ENCODE measurements around the gene SEC62.

SEC62 gene, protein sequence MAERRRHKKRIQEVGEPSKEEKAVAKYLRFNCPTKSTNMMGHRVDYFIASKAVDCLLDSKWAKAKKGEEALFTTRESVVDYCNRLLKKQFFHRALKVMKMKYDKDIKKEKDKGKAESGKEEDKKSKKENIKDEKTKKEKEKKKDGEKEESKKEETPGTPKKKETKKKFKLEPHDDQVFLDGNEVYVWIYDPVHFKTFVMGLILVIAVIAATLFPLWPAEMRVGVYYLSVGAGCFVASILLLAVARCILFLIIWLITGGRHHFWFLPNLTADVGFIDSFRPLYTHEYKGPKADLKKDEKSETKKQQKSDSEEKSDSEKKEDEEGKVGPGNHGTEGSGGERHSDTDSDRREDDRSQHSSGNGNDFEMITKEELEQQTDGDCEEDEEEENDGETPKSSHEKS

DNA sequence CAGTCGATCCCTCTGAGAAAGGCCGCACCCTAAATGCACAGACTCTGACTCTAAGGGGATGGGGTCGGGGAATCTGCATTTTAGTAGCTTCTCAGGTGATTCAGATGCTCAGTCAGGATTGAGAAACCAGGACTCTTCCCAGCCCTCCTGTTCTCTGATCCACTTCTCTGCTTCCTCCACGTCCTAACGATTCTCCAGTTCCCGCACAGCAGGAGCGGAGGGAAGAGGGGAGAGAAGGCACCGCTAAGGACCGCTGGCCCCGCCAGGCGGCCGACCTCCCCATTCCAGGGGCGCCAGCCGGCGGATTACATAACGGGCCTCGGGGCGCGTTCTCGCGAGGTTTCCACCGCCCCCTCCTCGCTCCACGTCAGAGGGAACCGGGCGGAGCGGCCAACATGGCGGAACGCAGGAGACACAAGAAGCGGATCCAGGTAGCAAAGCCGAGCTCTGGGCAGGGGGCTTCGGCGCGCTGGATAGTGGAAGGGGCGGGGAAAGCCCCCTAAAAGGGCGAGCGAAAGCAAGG, at the start of gene SEC62:
TSS of gene SEC62 (plus strand) at position 380 of the 523 bp plus-strand sequence. CDS start at position 396, 16 bp downstream.
- H3K4me3 ChIP-seq (ENCODE audit: low read depth, low read length), result peak within 1 kb of the TSS; percentile 86
- DNase-seq (ENCODE audit: low read depth), result peak; percentile 94
- TF ChIP-seq, protein P1, sequence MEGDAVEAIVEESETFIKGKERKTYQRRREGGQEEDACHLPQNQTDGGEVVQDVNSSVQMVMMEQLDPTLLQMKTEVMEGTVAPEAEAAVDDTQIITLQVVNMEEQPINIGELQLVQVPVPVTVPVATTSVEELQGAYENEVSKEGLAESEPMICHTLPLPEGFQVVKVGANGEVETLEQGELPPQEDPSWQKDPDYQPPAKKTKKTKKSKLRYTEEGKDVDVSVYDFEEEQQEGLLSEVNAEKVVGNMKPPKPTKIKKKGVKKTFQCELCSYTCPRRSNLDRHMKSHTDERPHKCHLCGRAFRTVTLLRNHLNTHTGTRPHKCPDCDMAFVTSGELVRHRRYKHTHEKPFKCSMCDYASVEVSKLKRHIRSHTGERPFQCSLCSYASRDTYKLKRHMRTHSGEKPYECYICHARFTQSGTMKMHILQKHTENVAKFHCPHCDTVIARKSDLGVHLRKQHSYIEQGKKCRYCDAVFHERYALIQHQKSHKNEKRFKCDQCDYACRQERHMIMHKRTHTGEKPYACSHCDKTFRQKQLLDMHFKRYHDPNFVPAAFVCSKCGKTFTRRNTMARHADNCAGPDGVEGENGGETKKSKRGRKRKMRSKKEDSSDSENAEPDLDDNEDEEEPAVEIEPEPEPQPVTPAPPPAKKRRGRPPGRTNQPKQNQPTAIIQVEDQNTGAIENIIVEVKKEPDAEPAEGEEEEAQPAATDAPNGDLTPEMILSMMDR (conservative IDR thresholded peaks at IDR 0.05; ENCODE audit: low read depth, low read length), result peak; percentile 51

- peak; percentile 47 for DNase-seq (ENCODE audit: low read depth)
- H3K4me3 ChIP-seq (ENCODE audit: low read depth, low read length), result no peak overlapping the region
- TF ChIP-seq, protein P1 (conservative IDR thresholded peaks at IDR 0.05; ENCODE audit: low read depth, low read length), result no peak
These were observed 43.4 kb upstream of the SEC62 start for GRCh38 chr3:169923189-169923588.

DNA sequence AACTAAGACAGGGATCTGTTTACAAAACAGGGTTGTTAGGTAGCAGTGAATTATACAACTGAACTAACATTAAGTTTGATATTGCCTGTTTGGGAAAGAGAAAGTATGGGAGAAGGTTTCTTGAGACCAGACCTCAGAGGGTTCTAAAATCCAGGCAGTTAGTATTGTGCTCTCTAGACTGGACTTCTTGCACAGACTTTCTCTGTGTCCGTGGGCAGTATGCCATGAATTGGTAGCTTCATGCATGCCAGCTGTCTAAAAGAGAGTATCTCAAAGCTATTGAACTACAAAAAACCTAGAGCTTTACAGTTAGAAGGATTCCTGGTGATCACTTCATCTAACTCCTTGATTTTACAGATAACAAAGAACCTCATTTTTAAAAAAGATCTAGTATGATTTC, 42.8 kb upstream of the SEC62 start:
- no peak for DNase-seq (ENCODE audit: low read depth)
- H3K4me3 ChIP-seq (ENCODE audit: low read depth, low read length), result no peak overlapping the region
- TF ChIP-seq, protein P1 (conservative IDR thresholded peaks at IDR 0.05; ENCODE audit: low read depth, low read length), result no peak

GRCh38 chr3:169929830-169930519, 36.6 kb upstream of the SEC62 start:
- TF ChIP-seq, protein P1 (conservative IDR thresholded peaks at IDR 0.05; ENCODE audit: low read depth, low read length), result no peak
- no peak for DNase-seq (ENCODE audit: low read depth)
- no peak overlapping the region for H3K4me3 ChIP-seq (ENCODE audit: low read depth, low read length)

DNA sequence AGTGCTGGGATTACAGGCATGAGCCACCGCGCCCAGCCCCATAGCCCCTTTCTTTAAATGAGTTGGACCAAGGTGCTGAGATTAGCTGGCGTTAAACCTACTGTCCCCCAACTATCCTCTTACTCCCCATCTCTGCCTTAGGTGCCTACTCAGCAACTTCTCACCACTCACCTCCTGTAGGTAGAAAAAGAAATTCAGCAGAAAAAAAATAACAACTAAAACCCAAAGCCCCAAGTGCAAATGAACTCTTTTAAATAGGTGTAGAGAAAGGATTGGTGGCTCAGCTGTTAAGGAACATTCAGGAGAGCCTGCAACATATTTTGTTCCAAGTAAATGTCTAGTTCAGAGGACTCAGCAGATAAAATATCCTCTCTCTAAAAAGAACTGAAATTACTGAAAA, 35.8 kb upstream of the SEC62 start:
- TF ChIP-seq, protein P1 (conservative IDR thresholded peaks at IDR 0.05; ENCODE audit: low read depth, low read length), result no peak
- H3K4me3 ChIP-seq (ENCODE audit: low read depth, low read length), result no peak overlapping the region
- no peak for DNase-seq (ENCODE audit: low read depth)

DNA sequence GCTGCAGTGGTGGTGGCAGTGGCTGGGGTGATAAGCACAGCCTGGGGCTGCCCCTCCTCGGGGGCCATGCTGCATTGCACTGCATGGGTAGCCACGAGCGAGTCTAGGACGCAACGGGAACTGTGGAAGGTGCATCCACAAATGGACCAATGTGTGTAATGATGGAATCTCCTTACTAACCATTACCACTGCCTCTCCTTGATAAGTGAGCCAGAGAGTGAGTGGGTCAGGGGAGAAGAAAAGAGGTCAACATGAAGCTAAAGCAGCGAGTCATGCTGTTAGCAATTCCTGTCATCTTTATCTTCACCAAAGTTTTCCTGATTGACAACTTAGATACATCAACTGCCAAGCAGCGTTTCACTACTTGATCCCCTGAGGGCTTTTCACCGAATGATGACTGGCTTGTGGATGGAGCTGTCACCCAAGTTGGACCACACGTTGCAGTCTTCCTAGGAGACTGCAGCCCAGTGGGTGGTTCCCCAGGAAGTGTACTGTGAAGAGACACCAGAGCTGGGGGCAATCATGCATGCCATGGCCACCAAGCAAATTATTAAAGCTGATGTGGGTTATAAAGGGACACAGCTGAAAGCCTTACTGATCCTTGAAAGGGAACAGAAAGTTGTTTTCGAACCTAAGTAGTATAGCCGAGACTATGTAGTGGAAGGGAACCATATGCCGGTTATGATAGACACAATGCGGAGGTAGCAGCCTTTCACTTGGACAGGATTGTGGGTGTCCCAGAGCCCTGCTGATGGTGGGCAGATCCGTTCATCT, 34.7 kb upstream of the SEC62 start:
- DNase-seq (ENCODE audit: low read depth), result no peak
- H3K4me3 ChIP-seq (ENCODE audit: low read depth, low read length), result no peak overlapping the region
- TF ChIP-seq, protein P1 (conservative IDR thresholded peaks at IDR 0.05; ENCODE audit: low read depth, low read length), result no peak

Data from choroid plexus epithelial cell (primary cell).